ENCODE data around the gene BTBD8. TPM values are rescaled to one million over a fixed set of nuclear protein-coding genes. Genes with fewer than 3 reads are reported as not detected.

The BTBD8 gene
- total RNA-seq, 1 donor from 2014 or later, result 1.4 TPM

DNA sequence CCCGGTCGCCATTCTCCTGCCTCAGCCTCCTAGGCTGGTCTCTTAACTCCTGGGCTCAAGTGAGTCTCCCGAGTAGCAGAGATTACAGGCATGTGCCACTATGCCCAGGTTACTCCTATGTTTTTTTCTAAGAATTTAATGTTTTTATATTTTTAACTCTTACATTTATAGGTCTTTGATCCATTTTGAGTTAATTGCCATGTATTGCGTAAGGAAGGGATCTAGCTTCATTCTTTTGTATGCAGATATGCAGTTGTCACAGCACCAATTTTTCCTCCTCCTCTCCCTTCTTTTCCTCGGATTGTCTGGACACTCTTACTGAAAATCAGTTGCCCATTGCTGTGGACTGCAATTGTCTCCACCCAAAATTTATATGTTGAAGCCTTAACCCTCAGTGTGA is 11.5 kb downstream of the BTBD8 start:
- intact Hi-C loops (cut with micrococcal nuclease), result no loop called here

DNA sequence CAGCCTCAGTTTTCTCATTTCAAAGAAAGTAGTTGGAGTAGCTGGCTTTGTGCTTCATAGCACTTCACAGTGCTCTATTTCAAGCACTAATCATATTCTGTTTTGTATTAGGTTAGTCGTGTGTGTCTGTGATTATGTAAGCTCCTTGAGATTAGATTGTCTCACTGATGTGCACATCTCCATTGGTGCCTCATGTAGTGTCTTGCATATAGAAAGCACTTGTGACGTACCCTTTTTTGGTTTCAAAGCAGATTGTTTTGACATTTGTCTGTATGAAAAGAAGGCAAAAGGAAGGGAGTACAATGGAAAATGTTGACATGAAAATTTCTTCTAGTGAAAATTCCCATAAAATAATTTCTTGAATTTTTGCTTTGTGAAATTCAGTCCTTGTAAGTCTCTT is 13.9 kb downstream of the BTBD8 start:
- intact Hi-C loops (cut with micrococcal nuclease), result no loop called here

DNA sequence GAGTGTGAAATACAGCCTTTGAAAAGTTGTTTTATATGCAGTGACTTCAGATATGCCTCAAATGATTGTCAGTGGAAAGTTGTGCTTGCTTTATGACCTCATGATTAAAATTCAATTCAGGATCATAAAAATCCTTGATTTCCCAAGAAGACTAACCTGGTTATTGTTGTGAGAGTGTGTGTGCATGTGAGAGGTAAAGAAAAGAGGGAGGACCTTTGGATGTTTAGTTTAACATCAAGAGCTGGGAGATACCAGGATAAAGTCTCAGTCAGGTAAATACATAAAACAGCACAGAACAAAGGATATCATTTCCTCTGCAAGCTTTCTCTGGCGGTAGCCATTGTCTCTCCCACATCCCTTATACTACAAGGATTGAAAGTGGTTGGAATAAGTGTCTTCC is 14.4 kb downstream of the BTBD8 start:
- intact Hi-C loops (cut with micrococcal nuclease), result no loop called here

DNA sequence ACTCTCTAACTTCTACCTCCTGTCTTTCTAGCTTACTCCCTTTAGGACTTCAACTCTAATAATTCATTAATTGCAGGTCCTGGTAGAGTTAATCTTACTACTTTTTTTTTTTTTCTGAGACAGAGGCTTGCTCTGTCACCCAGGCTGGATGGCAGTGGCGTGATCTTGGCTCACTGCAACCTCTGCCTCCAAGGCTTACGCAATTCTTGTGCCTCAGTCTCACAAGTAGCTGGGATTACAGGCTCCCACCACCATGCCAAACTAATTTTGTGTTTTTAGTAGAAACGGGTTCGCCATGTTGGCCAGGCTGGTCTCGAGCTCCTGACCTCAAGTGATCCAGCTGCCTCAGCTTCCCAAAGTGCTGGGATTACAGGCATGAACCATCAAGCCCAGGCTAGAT is 15.7 kb downstream of the BTBD8 start:
- intact Hi-C loops (cut with micrococcal nuclease), result no loop called here

DNA sequence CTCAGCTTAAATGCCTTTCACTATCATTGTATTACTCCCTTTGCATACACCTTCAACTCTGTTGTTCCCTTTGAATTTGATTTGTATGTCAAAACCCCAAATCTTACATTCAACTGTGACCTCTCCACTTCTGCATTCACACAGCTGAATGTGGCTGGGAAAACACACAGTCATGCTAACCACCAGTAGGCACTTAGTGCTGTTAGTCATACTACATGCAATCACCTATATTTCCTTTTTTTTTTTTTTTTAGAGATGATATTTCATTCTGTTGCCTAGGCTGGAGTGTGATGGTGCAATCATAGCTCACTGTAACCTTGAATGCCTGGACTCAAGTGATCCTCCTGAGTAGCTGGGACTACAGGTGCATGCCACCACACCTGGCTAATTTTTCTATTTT is 16.2 kb downstream of the BTBD8 start:
- intact Hi-C loops (cut with micrococcal nuclease), result no loop called here

DNA sequence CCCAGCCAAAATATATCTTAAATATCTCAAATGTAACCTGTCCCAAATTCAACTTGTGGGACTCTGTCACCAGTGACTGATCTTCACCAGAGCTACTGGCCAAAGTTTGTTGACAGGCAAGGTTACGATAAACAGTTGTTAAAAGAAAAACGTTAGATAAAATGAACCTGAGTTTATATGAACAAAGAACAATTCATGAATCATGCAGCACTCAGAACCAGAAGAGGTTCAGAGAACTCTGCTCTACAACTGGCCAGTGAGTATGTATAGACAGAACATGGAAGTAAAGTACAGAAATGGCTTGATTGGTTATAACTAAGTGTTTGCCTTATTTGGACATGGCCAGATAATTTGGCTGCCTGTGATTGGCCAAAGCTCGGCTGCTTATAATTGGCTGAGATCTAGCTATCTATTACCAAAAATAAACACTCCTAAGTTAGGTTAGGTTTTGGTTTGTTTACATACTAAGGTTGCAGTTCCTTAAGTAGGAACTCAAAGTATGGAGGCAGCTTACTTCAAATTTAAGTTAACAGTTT is 25.5 kb downstream of the BTBD8 start:
- intact Hi-C loops (cut with micrococcal nuclease), result no loop called here

DNA sequence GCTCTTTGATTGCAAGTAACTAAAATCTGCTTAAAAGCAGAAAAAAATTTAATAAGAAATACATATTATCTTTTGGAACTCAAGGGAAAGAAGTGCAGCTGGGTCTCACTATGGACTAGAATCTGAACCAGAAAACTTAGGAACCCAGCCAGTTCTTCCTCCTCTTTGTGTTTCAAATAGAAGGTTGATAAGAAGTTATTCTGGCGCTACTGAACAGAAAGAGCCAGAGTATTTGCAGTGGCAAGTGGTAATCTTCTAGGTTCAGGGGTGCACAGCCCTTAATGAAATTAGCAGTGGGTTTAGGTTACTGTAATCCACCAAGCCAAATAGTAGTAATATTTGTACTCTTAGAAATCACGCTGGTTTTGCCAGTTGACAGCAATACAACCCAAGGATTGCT is 28.5 kb downstream of the BTBD8 start:
- intact Hi-C loops (cut with micrococcal nuclease), result no loop called here

DNA sequence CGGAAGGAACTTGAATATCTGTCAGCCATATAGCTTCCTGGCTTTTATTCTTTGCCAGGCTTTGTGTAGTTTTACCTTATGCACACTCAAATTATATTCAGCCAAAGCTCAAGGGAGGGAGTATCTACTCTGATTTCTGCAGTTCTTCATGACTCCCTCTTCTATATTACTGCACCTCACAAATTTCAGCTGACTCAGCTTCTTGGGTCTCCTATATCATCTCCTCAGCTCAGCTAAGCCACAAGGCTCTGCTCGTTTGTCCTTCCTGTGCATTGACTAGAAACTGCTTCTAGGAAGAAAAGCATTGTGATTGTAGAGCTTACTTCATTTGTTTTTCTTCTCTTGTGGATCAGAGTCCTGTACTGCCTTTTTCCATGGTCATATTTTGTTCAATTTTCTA is 37.4 kb downstream of the BTBD8 start:
- intact Hi-C loops (cut with micrococcal nuclease), result no loop called here

DNA sequence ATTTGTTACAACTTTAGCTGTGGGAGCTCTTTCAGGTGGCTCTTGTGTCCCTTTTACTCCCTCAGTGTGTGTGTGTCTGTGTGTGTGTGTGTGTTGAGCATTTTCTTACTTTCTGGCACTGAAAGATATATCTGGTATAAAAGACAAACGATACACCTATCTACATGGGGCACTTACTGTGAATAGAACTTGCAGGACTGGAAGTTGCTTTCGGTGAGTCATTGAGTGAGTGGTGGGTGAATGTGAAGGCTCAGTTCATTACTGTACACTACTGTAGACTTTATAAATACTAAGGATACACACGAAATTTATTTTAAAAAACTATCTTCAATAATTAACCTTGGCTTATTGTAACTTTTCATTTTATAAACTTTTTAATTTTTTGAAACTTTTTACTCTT is 38.7 kb downstream of the BTBD8 start:
- intact Hi-C loops (cut with micrococcal nuclease), result no loop called here

DNA sequence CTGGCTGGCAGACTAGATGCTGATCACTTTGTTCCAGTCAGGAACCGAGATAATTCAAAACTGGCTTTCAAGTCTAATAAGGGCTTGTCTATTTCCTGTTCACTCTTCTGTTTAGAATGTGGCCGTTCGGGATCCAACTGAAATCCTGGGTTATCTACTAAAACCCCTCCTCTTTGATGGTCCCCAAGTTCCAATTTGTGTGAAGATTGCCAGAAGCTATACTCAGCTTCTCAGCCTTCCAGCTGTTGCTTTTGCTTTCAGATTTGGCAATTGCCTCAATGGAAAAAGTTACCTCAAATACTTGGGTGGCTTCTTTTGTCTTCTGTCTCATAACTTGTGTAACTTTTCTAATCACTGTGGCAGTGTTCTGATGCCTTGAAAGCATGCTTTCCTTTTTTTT is 43.7 kb downstream of the BTBD8 start:
- intact Hi-C loops (cut with micrococcal nuclease), result no loop called here

DNA sequence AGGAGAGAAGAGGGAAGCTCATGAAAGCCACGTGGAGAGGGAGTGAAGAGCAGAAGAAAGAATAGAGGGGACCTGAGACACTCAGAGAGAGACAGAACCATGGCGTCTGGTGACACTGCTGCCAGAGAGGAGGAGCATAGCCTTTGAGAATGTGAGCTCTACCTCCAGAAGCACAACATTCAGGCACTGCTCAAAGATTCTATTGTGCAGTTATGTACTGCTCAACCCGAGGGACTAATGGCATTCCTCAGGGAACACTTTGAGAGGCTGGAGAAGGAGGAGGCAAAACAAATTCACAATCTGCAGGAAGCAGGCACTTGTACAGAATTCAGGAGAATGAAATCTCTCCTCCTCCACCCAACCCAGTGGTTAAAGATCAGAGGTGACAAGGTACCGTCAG is 45.1 kb downstream of the BTBD8 start:
- intact Hi-C loops (cut with micrococcal nuclease), result no loop called here

DNA sequence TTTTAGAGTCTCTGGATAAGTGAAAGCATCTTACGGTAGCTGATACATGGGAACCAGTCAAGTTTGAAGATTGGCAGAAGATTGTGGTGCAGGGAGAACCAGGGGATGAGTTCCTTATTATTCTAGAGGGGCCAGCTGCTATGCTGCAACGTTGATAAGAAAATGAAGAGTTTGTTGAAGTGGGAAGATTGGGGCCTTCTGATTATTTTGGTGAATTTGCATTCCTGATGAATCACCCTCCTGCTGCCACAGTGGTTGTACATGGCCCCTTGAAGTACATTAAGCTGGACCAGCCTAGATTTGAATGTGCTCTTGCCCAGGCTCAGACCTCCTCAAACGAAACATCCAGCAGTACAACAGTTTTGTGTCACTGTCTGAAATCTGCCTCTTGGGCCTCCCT is 45.9 kb downstream of the BTBD8 start:
- intact Hi-C loops (cut with micrococcal nuclease), result no loop called here

DNA sequence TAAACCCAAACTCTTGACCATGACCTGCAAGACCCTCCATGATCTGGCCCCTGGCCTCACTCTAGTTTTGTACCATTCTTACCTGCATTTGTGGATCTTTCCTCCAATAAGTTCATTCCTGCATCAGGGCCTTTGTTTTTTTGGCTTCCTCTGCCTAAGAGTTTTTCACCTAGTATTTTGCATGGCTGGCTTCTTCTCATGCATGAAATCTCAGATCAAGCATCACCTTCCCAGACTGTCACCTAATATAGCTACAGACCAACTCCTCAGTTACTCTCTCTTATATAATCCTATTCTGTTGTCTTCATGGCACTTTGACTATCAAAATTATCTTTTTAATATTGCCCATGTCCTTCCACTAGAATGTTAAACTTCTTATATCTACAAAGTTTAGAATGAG is 54.2 kb downstream of the BTBD8 start:
- intact Hi-C loops (cut with micrococcal nuclease), result no loop called here

DNA sequence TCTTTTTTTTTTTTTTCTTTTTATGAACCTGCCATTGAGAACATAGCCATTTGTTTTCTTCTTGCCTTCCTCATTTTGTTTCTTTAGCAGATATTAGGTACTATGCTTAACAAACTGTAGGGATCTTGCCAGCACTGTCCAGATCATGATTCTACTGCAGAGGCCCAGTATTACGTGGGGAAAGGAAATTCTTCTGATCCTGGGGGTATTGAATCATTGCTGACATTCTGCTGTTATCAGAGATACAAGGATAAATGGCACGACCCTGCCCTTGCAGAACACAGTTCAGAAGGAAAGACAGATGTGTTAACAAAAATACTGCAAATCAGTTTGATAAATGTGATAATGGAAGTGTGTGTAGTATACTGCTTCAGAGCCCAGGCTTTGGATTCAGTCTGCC is 56.2 kb downstream of the BTBD8 start:
- intact Hi-C loops (cut with micrococcal nuclease), result no loop called here

DNA sequence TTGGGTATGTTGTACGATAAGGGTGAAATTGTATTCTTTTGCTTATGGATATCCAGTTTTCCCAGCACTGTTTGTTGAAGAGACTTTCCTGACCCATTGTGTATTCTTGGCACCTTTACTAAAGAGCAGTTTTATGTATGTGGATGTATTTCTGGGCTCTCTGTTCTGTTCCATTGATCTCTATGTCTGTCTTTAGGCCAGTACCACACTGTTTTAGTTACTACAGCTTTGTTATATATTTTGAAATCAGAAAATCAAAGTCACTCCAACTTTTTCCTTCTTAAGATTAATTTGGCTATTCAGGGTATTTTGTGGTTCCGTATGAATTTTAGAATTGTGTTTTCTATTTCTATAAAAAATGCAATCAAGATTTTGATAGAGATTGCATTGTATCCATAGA is 74.8 kb downstream of the BTBD8 start:
- intact Hi-C loops (cut with micrococcal nuclease), result no loop called here

DNA sequence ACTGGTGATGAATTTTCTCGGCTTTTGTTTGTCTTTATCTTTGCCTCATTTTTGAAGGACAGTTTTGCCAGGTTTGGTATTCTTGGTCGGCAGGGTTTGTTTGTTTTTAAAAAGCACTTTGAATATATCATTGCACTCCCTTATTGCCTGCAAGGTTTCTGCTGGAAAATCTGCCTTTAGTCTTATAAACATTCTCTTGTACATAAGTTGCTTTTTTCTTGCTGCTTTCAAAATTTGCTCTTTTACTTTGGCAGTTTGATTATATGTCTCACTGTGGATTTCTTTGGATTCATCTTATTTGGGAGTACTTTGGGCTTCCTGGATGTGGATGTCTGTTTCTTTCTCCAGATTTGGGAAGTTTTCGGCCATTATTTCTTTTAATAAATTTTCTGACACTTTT is 79.4 kb downstream of the BTBD8 start:
- intact Hi-C loops (cut with micrococcal nuclease), result no loop called here

DNA sequence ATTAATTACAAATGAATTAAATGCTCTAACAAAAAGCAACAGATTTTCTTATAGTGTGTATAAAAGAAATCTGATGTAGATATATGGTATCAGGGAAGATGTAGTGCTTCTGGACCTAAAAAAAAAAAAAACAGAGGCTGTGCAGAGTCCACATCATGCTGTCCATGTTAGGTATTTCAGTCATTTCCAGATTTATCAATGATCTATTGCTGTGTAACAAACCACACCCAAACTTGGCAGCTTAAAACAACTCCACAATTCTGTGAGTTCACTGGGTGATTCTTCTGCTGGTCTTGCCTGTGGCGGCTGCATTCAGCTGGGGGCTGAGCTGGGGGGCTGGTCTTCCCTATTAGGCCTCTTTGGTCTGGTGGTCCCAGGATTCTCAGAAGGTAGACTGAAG is 85.2 kb downstream of the BTBD8 start:
- intact Hi-C loops (cut with micrococcal nuclease), result no loop called here

DNA sequence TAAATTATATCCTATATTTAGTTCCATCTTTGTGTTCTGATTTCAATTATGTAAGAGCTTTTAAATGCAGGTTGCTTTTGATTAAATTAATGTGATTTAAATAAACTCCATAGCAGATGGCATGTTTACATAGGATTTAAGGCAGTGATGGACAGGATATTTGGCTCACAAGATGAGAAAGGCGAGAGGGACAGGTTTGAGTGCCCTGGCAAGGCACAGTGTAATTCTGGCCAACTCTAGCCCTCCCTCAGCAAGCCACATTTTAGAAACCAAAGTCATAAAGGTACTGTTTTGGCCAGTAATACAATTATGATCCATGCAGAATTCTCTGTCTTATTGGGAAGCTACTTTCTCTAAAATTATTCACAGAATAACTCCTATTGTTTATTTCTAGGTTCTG is 87.0 kb downstream of the BTBD8 start:
- intact Hi-C loops (cut with micrococcal nuclease), result no loop called here

DNA sequence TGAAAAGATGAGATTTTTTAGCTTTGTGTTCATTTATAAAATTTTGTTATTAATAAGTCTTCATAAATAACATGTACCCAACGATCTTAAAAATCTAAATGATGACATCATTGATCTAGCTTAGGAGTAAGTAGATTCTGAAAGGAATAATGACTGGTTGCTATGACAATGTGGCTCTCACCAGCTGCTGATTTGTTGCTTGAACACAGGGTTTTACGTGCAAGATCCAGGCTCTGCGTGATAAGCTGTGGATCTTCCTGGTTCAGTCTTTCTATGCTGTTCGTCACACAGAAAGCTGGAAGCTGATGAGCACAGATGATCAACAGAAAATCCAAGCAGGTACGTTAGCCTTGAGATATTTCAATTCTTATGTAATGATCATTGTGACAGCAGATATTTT is 88.5 kb downstream of the BTBD8 start:
- intact Hi-C loops (cut with micrococcal nuclease), result no loop called here

DNA sequence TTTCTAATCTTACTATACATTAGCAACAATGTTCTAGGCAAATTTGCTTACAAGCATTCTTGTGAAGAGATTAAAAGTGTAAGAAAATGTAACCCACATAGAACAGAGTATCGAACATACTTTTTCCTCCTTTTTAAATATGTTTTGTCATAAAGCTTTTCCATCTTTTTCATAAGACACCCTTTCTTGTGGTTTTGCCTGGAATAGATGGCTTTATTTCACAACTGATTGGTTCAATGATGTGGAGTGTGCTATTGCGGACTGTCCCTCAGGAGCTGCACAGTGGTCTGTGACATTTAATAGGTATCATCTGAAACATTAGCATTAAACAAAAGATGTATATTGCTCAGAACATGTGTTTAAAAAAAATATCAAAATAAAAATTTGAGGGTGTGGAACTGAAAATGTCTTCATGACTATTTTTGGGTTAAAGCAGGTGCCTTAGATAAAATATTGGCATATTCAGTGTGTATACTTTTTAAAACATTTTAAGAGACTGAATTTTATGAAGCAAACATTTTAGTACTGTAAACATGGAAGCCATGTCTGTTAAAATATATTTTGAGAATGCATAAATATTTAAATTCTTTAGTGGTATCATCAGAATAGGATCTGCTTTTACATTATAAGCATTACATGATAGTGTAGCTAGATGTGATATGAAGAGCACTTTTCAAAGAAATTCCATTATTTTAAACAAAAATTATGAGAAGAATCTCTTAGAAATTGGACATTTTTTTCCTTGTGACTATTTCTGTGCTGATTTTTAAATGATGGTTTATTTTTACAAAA is 89.3 kb downstream of the BTBD8 start:
- intact Hi-C loops (cut with micrococcal nuclease), result no loop called here

DNA sequence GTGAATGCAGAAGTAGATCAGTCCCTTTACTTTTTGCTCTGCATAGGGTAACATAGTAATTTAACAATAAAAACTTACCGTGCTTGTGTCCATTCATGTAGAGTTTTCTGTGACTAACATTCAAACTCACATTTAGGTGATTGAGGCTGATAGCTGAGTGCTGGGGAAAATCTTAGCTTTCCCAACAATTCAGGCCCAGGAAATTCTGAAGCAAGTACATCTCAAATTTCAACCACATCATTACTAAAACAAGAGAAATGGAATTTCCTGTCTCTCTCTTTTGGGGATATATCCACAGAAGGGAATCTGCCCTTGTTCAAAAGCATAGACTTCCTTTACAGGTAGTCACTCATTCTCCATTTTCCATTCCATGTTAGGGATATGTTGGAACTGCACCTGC is 104.5 kb downstream of the BTBD8 start:
- intact Hi-C loops (cut with micrococcal nuclease), result no loop called here

DNA sequence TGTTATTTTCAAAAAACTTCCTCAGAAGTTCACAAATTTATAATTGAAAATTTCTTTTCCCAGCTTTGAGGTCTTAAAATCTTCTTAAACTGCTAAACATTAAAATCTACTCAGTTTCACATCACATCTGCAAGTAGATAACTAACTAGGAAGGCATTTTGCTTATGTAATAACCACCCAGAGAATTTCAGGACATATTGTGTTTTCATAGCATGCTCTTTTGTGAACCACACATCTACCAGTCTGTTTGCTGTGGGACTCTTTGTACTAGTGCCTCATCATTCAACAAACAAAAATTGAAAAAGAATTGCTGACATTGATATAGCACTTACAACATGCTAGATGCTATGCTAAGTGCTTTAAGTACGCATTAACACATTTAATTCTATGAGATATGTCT is 105.9 kb downstream of the BTBD8 start:
- intact Hi-C loops (cut with micrococcal nuclease), result no loop called here

DNA sequence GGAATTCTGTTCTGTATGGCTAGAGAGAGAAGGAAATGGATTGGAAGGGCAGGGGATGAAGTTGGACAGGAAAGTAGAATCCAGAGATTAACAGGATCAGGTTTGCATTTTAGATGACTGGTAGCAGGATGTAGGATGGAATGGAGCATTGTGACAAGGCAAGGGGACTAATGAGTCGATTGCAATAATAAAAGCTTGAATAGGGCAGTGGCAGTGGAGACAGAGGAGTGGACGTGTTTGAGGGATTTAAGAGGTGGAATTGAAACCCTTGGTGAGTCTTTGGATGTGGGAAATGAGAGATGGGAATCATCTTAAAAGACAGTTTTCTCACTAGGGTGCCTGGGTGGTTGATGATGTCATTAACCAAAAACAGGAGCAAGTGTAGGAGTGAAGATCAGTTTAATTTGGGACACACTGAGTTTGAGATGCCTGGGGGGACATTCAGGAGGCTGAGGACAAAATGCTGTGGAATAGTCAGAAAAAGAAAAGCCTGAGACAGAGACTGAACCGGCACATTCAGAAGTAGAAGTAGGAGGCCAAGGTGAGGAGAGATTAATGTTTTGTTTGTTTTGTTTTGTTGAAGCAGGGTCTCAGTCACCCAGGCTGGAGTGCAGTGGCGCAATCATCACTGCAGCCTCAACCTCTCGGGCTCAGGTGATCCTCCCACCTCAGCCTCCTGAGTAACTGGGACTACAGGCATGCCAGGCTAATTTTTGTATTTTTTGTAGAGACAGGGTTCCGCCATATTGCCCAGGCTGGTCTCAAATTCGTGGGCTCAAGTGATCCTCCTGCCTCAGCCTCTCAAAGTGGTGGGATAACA is 108.5 kb downstream of the BTBD8 start:
- intact Hi-C loops (cut with micrococcal nuclease), result no loop called here
